ENCODE measurements around the gene PPFIBP1. TPM values are rescaled to one million over a fixed set of nuclear protein-coding genes. Genes with fewer than 3 reads are reported as not detected.

Gene PPFIBP1
- total and polyA plus RNA-seq, 2 of the 4 experiments (the other 2 are of a cell fraction): 30.4 to 72.2 TPM

DNA sequence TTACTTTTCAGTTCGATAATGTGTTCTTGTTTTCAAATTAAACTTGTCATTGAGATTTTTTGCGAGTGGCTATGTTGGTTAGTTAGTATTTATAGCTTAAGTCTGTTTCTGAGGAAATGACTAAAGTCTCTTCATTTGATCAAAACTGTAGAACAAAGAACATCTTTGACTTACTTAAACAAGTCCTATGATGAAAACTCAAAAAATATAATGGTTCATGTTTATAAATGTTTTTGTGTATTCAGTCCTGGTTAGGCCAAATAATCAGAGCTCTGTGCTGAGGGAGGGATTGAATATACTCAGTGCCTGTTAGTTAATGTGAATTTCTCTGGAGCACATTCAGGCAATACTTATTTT is 51.7 kb downstream of the PPFIBP1 start:
- Histone ChIP-seq H3K79me1 (ENCODE audit: low read depth in 1 of 2, low read length in 2 of 2) (peaks cover 15 to 52% of the 10 kb centered on the region in 2 experiments), H3K27me3 (ENCODE audit: control insufficient read depth, insufficient read depth, low read length) (no peaks in the 10 kb centered on the region), H2AK9ac (replicated peaks; ENCODE audit: low read depth, low read length, poor library complexity) (no peak overlapping the region), H3K4me2 (ENCODE audit: low read depth, low read length) (peak overlapping the region; percentile 79; the same call in 1 of the 2 replicates), H2BK5ac (ENCODE audit: low read depth, low read length, poor library complexity, severe bottlenecking) (peak overlapping the region; percentile 93), H3K56ac (ENCODE audit: extremely low read depth, insufficient read depth, low read length) (no peak overlapping the region), H4K5ac (ENCODE audit: low read depth, low read length) (no peak overlapping the region), H2BK15ac (ENCODE audit: low read depth, low read length) (no peak overlapping the region), H3K9me3 (ENCODE audit: control insufficient read depth, insufficient read depth, low read length) (no peaks in the 10 kb centered on the region), H3K36me3 (ENCODE audit: control insufficient read depth, insufficient read depth, low read length) (peaks cover 6% of the 10 kb centered on the region), H4K20me1 (ENCODE audit: insufficient read depth, low read length) (no peaks in the 10 kb centered on the region), H3K4me3 (ENCODE audit: insufficient read depth, low read depth, low read length) (no peak overlapping the region), H3K4me1 (ENCODE audit: control insufficient read depth, insufficient read depth, low read length) (peaks cover 16% of the 10 kb centered on the region), H4K91ac (ENCODE audit: insufficient read depth, low read depth, low read length) (no peak overlapping the region; the same call in 1 of the 2 replicates), H3K9me1 (ENCODE audit: insufficient read depth, low read length) (no peaks in the 10 kb centered on the region; the same call in 1 of the 2 replicates), H3K27ac (ENCODE audit: insufficient read depth, low read length) (no peak overlapping the region), H3K4ac (ENCODE audit: low read depth, low read length) (peak overlapping the region; percentile 79; the same call in 1 of the 2 replicates), H3K18ac (ENCODE audit: low read depth, low read length) (no peak overlapping the region), H2BK20ac (ENCODE audit: low read depth, low read length) (peak overlapping the region; percentile 69; the same call in 1 of the 2 replicates), H2AK5ac (ENCODE audit: low read depth, low read length) (no peak overlapping the region), H3K23ac (ENCODE audit: low read depth, low read length) (peak overlapping the region; percentile 73; the same call in 1 of the 2 replicates), H4K8ac (ENCODE audit: low read depth in 2 of 2, low read length in 2 of 2) (peak overlapping the region; percentile 28 to 57), H2AFZ (replicated peaks; ENCODE audit: low read length, poor library complexity) (no peak overlapping the region), H3K14ac (replicated peaks; ENCODE audit: low read depth, low read length) (peak overlapping the region; percentile 96; the same call in 1 of the 2 replicates), H2BK120ac (ENCODE audit: low read depth, low read length) (peak overlapping the region; percentile 63; the same call in 1 of the 2 replicates), H3K9ac (ENCODE audit: low read depth, low read length) (no peak overlapping the region; the same call in 1 of the 2 replicates)
- ChIA-PET POLR2A (ENCODE audit: unreplicated experiment) (no interaction called here), CTCF (no interaction called here)
- DNase-seq: no peak
- in situ Hi-C loops (cut with MboI; ENCODE audit: low sequenced_read_pairs): no loop called here
- intact Hi-C loops (cut with micrococcal nuclease): no loop called here
- TF ChIP-seq ELK1 (IDR thresholded peaks at IDR 0.05; ENCODE audit: borderline replicate concordance, low read depth, low read length) (no peak), CHD1 (IDR thresholded peaks at IDR 0.05; ENCODE audit: low read depth, low read length) (no peak), POLR2A (IDR thresholded peaks at IDR 0.05; ENCODE audit: low read depth, low read length) (no peak), MAZ (IDR thresholded peaks at IDR 0.05; ENCODE audit: borderline replicate concordance, low read depth, low read length) (no peak), RFX5 (IDR thresholded peaks at IDR 0.05; ENCODE audit: low read depth, low read length) (no peak), BHLHE40 (IDR thresholded peaks at IDR 0.05; ENCODE audit: low read depth, low read length) (no peak), MXI1 (IDR thresholded peaks at IDR 0.05; ENCODE audit: borderline replicate concordance, low read depth, low read length) (no peak), CEBPB (IDR thresholded peaks at IDR 0.05; ENCODE audit: low read depth, low read length) (no peak), RCOR1 (IDR thresholded peaks at IDR 0.05; ENCODE audit: insufficient replicate concordance, low read length) (no peak), CTCF (conservative IDR thresholded peaks at IDR 0.05; ENCODE audit: low read depth, low read length) (no peak), RAD21 (IDR thresholded peaks at IDR 0.05; ENCODE audit: low read length) (no peak), SMC3 (IDR thresholded peaks at IDR 0.05; ENCODE audit: low read depth, low read length) (no peak), NFE2L2 (IDR thresholded peaks at IDR 0.05; ENCODE audit: low read depth, low read length) (no peak), MAFK (IDR thresholded peaks at IDR 0.05; ENCODE audit: low read depth, low read length) (no peak), FOS (IDR thresholded peaks at IDR 0.05; ENCODE audit: low read depth, low read length) (no peak), USF2 (IDR thresholded peaks at IDR 0.05; ENCODE audit: low read depth, low read length) (no peak)
- dilution Hi-C loops (cut with HindIII; ENCODE audit: low sequenced_read_pairs, unreplicated experiment): no loop called here
- no peak for ATAC-seq (ENCODE audit: low read depth)
- BruUV-seq (replicated peaks): no TSS peak
- no CpG with 5 or more reads among the region's 2 CpGs for WGBS, 2 experiments (ENCODE audit: extremely low coverage in 2 of 2, insufficient read length in 1 of 2)

Measured in IMR-90 (cell line).